IPS-18c (cell line): Measurements from ENCODE around the gene ZNF292.
"Not testable (repeated sequence)": the region's sequence is repeated elsewhere in the genome, so short reads cannot be mapped to it uniquely, and the experiment has no call there.

ENCODE experiments used
- H3K4me3 ChIP-seq: 2 replicates; pipeline ENCODE4 v1.7.0; 2013; ENCODE audit warnings: low read depth, mild to moderate bottlenecking, low read length, moderate library complexity; ENCODE audit not compliant: insufficient read depth
- H3K9me3 ChIP-seq: one replicate; pipeline ENCODE4 v1.6.1; 2013; ENCODE audit warnings: mild to moderate bottlenecking, low read length, moderate library complexity; ENCODE audit not compliant: control insufficient read depth, insufficient read depth

The ZNF292 gene

GRCh38 chr6:87154641-87154992 is 748 bp upstream of the ZNF292 start:
- peak overlapping the region; percentile 88 for H3K4me3 ChIP-seq
- no peaks in the 10 kb centered on the region for H3K9me3 ChIP-seq

- Histone ChIP-seq H3K4me3 (peak overlapping the region; percentile 88), H3K9me3 (no peaks in the 10 kb centered on the region)
These were observed 764 bp downstream of the ZNF292 start for GRCh38 chr6:87155842-87156815.

- not testable (repeated sequence) for H3K4me3 ChIP-seq, H3K9me3 ChIP-seq
These were observed 2.2 kb downstream of the ZNF292 start for GRCh38 chr6:87157596-87157995.

GRCh38 chr6:87161299-87161698 is 5.9 kb downstream of the ZNF292 start:
- no peak overlapping the region for H3K4me3 ChIP-seq
- no peaks in the 10 kb centered on the region for H3K9me3 ChIP-seq

- no peak overlapping the region for H3K4me3 ChIP-seq
- H3K9me3 ChIP-seq: no peaks in the 10 kb centered on the region
These were observed 8.6 kb downstream of the ZNF292 start for GRCh38 chr6:87164004-87164403.

GRCh38 chr6:87164506-87164905 is 9.1 kb downstream of the ZNF292 start:
- no peaks in the 10 kb centered on the region for H3K9me3 ChIP-seq
- no peak overlapping the region for H3K4me3 ChIP-seq

GRCh38 chr6:87165185-87165584 is 9.8 kb downstream of the ZNF292 start:
- Histone ChIP-seq H3K9me3 (no peaks in the 10 kb centered on the region), H3K4me3 (no peak overlapping the region)

GRCh38 chr6:87171938-87172633 is 16.7 kb downstream of the ZNF292 start:
- H3K4me3 ChIP-seq: no peak overlapping the region
- no peaks in the 10 kb centered on the region for H3K9me3 ChIP-seq

GRCh38 chr6:87174078-87174579 is 18.8 kb downstream of the ZNF292 start:
- no peak overlapping the region for H3K4me3 ChIP-seq
- no peaks in the 10 kb centered on the region for H3K9me3 ChIP-seq

- H3K4me3 ChIP-seq: no peak overlapping the region
- H3K9me3 ChIP-seq: no peaks in the 10 kb centered on the region
These were observed 21.1 kb downstream of the ZNF292 start for GRCh38 chr6:87176493-87176892.

GRCh38 chr6:87180105-87180728 is 24.9 kb downstream of the ZNF292 start:
- Histone ChIP-seq H3K9me3 (no peaks in the 10 kb centered on the region), H3K4me3 (no peak overlapping the region)

GRCh38 chr6:87181903-87182302 is 26.5 kb downstream of the ZNF292 start:
- Histone ChIP-seq H3K4me3 (no peak overlapping the region), H3K9me3 (no peaks in the 10 kb centered on the region)

- H3K4me3 ChIP-seq: no peak overlapping the region
These were observed 27.0 kb downstream of the ZNF292 start for GRCh38 chr6:87182321-87182720.

GRCh38 chr6:87182940-87183339 is 27.6 kb downstream of the ZNF292 start:
- no peak overlapping the region for H3K4me3 ChIP-seq
- no peaks in the 10 kb centered on the region for H3K9me3 ChIP-seq

More at GRCh38 chr6:87182321-87182720, 27.0 kb downstream of the ZNF292 start:
- H3K9me3 ChIP-seq: no peaks in the 10 kb centered on the region

GRCh38 chr6:87183687-87184086 is 28.3 kb downstream of the ZNF292 start:
- Histone ChIP-seq H3K4me3 (no peak overlapping the region), H3K9me3 (no peaks in the 10 kb centered on the region)

GRCh38 chr6:87184762-87185250 is 29.4 kb downstream of the ZNF292 start:
- H3K4me3 ChIP-seq: no peak overlapping the region
- no peaks in the 10 kb centered on the region for H3K9me3 ChIP-seq

- no peak overlapping the region for H3K4me3 ChIP-seq
- H3K9me3 ChIP-seq: no peaks in the 10 kb centered on the region
These were observed 41.0 kb downstream of the ZNF292 start for GRCh38 chr6:87196275-87196842.
